ENCODE measurements around the gene TMEM86B.

DNA sequence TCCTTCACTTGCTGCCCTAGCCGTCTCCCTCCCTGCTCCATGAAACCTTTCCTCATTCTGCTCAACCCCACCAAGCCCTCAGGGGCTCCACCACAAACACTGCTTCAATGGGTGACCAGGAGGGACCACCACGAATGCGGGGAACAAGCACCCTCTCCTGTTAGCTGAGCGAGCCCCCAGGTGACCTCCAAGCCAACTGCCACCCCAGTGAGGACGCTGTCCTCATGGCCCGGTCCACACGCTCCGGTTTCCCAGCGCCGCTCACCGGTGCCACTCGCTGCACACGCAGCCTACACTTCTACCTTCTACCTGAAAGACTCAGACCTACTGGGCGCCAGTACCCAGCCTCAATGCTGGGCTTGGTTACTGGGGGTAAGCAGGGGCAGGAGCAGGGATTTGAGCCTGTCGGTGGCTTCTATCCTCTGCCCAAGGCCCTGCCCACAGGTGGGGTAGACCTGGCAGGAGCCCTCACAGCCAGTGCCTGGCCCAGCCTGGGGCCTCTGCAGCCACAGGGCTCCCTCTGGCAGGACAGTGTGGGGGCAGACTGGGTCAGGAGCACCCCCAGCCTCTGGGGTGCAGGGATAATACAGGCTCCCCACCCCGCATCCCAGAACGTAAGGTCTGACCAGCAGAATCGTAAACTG lies 704 bp upstream of the TMEM86B start:
- TF ChIP-seq CTCF (IDR thresholded peaks at IDR 0.05; ENCODE audit: insufficient read depth, low read depth, low read length) (no peak), EZH2 (IDR thresholded peaks at IDR 0.05; ENCODE audit: insufficient read depth, low read length) (no peak)
